ENCODE data around the gene HOXA10.
A peak's percentile ranks its signal among the peaks of the same experiment; 100 is the strongest.

The HOXA10 gene

DNA sequence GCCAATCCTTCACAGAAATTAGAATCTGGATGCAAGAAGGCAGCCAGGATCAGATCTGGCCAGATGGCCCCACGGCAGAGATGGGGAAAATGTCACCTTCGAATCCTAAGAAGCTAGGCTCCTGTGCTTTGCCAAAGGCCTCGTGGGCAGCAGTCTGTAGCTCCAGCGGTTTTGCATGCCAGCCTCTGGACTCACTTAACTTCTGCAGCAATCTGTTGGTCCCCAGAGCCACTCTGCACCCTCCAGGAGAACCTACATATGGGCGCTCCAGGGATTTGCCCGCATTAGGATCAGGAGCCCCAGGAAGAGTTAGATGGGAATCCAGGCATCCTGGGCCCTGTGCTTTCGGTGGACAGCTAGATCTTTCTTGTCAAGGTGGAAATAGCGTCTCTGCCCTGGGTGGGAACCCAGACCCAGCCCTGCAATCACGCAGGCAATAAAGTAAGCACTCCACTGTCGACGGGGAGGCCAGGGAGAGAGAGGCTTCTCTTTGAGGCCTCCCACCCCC, 35.9 kb upstream of the HOXA10 start:
- TF ChIP-seq ZNF274 (IDR thresholded peaks at IDR 0.05; ENCODE audit: low read depth, low read length) = no peak
- H3K4me3 ChIP-seq (ENCODE audit: low read length) = no peak overlapping the region

DNA sequence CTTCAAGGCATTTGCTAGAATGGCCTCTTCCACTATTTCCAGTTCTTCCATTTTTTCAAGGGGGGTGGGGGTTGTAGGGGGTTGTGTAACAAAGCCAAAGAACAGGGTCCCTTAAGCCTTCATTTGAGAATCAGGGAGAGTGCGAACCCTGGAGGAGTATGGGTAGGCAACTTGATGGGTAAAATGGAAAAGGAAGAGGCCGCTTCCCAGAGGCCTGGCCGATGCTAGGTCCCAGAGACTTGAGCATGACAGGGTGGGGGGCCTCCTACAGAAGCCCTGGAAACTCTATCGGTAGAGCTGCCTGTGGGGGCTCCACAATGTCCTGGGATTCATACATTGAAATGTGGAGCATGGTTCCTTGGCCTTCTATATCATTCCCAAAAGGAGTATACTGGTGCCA, 34.9 kb upstream of the HOXA10 start:
- no peak for TF ChIP-seq ZNF274 (IDR thresholded peaks at IDR 0.05; ENCODE audit: low read depth, low read length)
- H3K4me3 ChIP-seq (ENCODE audit: low read length) = no peak overlapping the region

DNA sequence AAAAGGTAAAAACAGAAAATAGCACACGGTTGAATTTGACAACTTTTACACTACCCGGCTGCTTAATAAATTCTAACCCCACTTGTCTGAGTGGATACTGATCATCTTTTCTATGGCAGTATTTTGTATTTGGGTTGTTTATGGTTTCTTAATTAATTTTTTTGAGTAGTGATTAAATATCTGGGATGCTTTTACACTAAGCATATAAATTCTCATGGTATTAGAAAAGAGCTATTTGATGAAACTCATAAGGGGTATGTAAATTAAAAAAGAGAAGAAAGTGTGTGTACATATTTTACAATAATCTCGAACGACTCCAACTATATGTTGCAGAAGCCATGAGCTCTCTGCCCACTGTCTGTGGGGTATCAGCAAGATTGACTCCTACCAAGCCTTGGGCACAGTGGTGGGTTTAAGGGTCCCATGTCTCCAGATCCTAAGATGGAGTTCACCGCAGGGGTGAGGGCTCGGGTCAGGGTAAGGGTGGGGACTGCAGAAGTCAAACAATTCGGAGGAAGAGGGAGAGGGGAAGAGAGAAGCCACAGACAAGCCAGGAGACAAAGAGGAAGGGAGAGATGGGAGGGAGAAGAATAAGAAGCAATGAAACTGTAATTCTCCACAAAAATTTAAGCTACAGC, 33.3 kb upstream of the HOXA10 start:
- no peak overlapping the region for H3K4me3 ChIP-seq (ENCODE audit: low read length)
- TF ChIP-seq ZNF274 (IDR thresholded peaks at IDR 0.05; ENCODE audit: low read depth, low read length) = no peak

DNA sequence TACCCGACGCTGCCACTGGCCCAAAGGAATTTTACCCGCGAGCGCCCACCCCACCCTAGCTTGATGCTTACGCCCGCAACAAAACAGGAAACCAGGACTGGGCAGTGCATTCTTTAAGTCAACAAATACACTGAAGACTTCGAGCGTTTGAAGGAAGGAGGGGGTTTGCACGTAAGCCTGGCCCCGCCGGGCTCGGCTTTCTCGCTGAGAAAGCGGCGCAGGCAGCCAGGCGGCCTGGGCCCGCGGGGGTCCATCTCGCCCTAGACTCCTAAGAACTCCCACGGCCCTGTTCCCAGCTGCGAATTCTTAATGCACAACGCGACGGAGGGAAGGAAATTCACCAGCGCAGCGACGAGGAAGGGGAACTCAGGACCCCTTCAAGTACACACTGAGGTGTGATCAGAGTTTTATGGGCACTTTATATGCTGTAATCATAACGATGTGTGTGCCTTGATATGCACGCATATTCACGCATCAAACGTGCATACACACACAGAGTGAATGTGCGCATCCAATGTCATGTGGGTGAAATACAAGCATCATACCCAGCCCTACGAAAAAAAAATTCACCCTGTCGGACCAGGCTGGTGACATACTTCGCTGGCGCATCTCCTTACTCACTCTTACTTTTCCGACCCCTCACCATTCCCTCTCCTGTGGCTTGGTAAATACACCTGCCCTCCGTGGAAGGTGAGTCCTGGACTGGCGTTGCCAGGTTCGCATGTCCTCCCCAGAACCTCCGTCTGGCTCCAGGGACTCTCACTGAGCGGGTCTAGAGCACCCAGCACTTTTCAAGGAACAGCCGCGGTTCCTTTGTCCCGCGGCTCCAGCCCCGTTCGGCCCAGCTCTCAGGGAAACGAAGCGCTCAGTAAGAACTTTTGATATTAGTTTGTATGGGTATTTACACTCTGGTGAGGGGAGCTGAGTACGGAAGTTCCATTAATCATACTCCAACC, 31.5 kb upstream of the HOXA10 start:
- H3K4me3 ChIP-seq (ENCODE audit: low read length) = no peak overlapping the region
- TF ChIP-seq ZNF274 (IDR thresholded peaks at IDR 0.05; ENCODE audit: low read depth, low read length) = no peak

DNA sequence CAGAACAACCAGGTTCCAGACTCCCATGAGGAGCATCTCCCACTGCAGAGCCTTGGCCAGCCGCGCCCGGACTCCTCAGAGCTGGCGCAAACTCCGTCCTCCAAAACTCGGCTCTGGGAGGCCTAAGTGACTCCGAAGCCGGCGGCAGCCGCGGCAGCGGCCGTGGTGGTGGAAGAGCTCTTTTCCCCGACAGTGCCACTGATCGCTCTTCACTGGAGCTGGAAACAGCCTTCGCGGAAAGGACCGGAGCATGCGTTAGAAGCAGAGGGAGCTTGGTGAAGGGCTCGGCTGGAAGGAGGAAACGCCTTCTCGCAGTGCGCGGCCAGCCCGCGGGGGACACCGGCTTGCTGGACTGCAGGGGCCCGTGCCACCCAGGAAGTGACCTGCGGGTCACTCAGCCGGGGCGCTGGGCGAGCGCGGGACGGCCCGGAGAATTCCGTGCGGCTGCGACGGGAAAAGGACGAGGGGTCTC, 30.8 kb upstream of the HOXA10 start:
- no peak for TF ChIP-seq ZNF274 (IDR thresholded peaks at IDR 0.05; ENCODE audit: low read depth, low read length)
- H3K4me3 ChIP-seq (ENCODE audit: low read length) = no peak overlapping the region

DNA sequence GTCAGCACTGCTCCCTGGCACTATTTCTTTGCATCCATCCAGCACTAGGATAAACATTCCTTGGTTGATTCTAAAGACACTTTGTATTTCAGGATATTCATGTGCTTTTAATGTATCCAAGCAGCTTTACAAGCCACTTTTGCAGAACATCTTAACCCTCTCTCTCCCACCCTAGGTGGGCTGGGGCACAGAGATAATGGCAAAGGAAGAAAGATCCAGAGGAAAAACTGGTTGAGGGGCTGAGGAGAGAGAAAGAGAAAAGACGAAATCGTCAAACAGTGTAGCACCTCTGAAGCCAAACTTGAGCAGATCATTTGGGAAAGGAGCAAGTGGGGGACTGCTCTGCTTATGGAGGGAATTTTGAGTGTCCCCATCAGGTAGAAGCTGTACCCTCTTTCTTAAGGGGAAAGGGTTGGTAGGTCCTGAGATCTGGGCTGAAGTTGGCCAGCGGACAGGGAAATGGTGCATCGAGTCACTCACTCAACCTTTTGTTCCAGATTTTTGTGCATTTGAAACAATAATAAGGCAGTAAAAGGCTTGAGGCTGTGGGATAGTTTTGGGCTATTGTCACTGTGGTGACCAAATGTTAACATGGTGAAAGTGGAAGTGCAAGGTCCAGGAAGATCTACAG, 30.0 kb upstream of the HOXA10 start:
- no peak for TF ChIP-seq ZNF274 (IDR thresholded peaks at IDR 0.05; ENCODE audit: low read depth, low read length)
- no peak overlapping the region for H3K4me3 ChIP-seq (ENCODE audit: low read length)

DNA sequence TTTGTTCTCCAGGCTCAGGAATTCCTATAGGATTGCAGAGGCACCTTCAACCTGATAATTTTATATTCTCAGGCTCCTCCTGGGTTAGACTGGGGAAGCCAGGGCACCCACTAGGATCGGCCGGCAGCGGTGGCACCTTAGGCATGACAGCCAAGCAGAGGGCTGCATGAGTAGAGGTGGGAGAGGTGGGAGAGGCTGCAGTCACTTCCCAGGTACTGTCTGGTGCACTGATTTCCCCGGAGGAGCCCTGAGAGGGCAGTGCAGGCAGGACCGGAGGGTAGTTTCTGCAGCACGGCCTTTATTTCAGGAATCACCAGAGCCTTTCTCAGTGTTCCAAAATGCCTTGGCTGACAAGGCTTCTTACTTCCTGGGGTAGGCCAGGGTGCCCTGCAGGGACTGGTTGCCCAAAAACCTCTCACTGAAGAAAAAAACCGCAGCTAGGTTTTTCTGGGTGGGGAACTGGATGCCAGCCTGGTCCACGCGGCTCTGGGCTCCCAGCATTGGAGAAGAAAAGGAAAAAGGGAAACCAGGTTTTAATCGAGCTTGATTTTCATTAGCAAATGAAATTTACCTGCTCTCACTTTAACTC, 29.3 kb upstream of the HOXA10 start:
- TF ChIP-seq ZNF274 (IDR thresholded peaks at IDR 0.05; ENCODE audit: low read depth, low read length) = no peak
- no peak overlapping the region for H3K4me3 ChIP-seq (ENCODE audit: low read length)

DNA sequence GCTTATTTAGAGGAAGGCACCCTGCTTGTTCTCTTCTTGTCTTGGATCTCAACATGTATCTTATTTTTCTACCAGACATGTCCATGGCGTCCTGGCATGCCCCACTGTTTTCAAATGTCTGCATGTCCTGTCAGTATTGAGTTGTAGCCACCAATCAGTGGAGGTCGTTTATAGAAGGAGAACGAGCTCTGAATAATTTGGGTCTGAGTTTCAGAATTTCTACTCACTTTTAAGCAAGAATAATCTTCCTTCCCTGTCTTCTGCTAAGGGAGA, 28.7 kb upstream of the HOXA10 start:
- TF ChIP-seq ZNF274 (IDR thresholded peaks at IDR 0.05; ENCODE audit: low read depth, low read length) = no peak
- H3K4me3 ChIP-seq (ENCODE audit: low read length) = no peak overlapping the region

DNA sequence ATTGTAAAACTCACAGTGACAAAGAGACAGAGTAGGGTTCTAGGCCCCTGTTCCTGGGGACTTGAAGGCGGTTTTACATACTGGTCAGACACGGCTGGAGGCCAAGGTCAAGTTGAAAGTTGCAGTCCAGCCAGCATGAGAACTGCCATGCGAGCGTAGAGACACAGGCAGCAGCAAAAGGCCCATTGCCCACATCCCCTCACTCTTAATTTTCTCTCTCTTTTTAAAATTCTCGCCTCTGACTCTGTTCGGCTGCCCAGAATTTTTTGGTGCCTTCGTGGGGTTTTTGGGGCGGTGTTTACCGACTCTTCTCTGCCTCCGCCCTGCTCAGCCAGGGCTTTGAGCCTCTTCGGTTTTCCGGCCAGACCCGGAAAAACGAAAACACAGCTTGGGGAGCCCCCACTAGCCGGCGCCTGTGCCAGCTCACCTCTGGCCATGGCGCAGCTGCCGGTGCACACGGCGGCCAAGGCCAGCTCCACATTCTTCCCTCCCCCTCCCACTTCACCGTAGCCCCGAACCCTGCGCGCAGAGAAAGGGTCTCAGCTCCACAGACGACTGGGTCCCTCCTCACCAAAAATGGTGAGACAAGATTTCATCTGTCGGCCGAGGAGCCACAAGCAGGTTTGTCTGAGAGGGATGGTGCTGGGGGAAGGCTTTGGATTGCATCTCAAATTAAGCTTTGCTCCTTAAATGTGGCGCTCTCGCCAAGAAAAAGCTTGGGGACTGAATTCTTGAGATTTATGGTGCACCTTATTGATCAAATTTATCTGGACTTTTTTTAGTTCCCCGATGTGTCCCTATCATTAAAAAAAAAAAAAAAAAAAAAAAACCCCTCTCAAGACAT, 28.1 kb upstream of the HOXA10 start:
- no peak overlapping the region for H3K4me3 ChIP-seq (ENCODE audit: low read length)
- TF ChIP-seq ZNF274 (IDR thresholded peaks at IDR 0.05; ENCODE audit: low read depth, low read length) = no peak

DNA sequence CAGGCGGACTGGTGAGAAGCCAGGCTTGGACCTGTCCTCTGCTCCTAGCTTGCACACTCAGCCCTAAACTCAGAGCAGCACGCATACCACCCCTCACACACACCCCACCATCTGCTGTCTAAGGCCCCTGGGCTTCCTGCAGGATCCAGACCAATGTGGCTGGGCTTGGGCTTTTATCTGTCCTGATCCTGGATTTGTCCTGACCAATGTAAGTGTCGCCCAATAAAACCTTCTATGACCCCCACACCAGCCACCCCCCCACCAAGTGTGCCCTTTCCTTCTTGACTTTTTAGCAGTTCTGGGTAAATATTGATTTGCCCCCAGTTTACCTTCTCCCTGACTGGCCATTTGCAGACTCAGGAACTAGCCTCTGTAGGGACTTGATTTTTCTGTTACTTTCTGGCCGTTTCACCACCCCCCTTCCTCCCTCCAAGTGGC, 27.5 kb upstream of the HOXA10 start:
- H3K4me3 ChIP-seq (ENCODE audit: low read length) = no peak overlapping the region
- no peak for TF ChIP-seq ZNF274 (IDR thresholded peaks at IDR 0.05; ENCODE audit: low read depth, low read length)

DNA sequence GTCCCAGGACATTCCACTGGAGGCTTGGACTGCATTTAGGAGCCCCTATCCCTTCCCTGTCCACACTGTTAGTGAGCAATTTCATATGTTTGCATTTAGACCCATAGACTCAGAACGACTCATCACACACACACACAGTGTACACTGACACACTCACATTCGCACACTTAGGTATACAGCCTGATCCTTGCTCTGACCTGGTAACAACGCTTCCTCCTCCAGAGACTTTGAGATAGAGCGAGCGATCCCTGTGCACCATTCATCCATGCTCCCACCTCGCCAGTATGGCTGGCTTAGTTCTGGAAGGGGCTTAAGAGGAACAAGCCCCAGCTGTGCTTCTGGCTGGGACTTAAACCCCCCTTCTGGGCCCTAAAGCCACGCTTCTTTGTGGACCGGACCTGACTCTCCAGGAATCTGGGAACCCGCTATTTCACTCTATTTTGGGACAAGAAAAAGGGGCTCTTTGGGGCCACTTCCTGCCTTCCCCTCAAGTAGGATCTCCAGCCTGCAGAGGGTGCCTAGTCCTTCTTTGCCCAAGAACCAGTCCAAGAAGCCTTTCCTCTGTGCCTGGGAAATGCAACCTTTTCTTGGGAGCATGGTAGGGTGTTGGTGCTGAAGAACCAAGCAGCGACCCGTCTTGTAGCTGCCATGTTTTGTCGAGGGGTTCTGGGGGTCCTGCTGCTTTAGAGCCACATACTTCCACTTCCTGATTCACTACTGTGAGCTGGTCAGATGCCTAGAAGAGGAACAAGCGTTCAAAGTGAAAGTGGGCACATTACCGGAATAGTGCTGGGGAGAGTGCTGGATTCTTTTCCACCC, 26.9 kb upstream of the HOXA10 start:
- no peak overlapping the region for H3K4me3 ChIP-seq (ENCODE audit: low read length)
- no peak for TF ChIP-seq ZNF274 (IDR thresholded peaks at IDR 0.05; ENCODE audit: low read depth, low read length)

DNA sequence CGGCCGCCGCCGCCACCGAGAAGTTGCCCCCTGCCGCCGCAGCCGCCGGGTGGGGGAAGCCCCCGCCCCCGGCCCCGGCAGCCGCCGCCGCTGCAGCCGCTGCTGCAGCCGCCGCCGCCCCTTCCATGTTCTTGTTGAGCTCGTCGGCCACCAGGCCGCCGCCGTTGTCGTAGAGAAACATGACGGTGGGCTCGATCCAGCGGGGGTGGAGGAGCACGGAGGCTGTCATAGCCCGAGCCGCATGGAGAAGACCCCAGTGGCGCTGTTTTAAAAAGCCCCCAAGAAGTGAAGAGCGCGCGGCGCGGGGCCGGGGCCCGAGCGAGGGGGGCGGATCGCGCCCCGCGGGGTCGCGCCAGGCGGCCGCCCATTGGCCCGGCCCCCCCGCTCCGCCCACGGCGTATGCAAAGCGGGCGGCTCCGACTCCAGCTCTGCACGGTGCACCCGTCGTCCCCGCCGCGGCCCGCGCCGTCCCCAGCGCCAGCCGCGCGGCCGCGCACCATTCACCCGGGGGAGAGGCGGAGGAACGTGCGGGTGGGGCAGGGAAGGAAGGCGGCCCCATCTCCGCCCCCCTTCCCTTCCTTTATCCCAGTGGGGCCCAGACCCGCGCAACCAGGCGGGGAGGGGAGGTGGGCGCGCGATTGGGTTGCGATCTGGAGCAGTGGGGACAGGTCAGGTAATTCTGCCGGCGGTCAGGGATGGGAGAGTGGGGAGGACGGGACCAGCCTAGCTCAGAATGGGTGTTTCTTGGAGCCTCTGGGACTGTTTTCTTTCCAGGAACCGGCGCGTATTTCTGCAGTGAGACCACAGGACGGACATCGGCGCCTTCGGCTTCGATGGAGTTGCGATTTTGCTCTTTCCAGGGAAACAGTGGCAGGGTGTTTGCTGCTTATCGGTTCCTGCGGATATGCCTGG, 26.0 kb upstream of the HOXA10 start, which contains the start of gene HOXA13:
TSS of gene HOXA13 (minus strand) at position 243 of the 912 bp plus-strand sequence. CDS start at position 229, 14 bp downstream.
- no peak for TF ChIP-seq ZNF274 (IDR thresholded peaks at IDR 0.05; ENCODE audit: low read depth, low read length)
- H3K4me3 ChIP-seq (ENCODE audit: low read length) = peak within 1 kb of the TSS; percentile 64

Data from GM08714 (cell line).